GM18511 (cell line): ENCODE measurements around the gene ZSWIM4.
"Not testable (repeated sequence)": the region's sequence is repeated elsewhere in the genome, so short reads cannot be mapped to it uniquely, and the experiment has no call there.

ENCODE experiments used
- ATAC-seq: cut with Tn5 transposase; IDR thresholded peaks from one replicate; pipeline ENCODE4 v1.9.1; 2021; ENCODE audit warnings: mild to moderate bottlenecking, moderate library complexity; ENCODE audit not compliant: unreplicated experiment

Gene ZSWIM4

DNA sequence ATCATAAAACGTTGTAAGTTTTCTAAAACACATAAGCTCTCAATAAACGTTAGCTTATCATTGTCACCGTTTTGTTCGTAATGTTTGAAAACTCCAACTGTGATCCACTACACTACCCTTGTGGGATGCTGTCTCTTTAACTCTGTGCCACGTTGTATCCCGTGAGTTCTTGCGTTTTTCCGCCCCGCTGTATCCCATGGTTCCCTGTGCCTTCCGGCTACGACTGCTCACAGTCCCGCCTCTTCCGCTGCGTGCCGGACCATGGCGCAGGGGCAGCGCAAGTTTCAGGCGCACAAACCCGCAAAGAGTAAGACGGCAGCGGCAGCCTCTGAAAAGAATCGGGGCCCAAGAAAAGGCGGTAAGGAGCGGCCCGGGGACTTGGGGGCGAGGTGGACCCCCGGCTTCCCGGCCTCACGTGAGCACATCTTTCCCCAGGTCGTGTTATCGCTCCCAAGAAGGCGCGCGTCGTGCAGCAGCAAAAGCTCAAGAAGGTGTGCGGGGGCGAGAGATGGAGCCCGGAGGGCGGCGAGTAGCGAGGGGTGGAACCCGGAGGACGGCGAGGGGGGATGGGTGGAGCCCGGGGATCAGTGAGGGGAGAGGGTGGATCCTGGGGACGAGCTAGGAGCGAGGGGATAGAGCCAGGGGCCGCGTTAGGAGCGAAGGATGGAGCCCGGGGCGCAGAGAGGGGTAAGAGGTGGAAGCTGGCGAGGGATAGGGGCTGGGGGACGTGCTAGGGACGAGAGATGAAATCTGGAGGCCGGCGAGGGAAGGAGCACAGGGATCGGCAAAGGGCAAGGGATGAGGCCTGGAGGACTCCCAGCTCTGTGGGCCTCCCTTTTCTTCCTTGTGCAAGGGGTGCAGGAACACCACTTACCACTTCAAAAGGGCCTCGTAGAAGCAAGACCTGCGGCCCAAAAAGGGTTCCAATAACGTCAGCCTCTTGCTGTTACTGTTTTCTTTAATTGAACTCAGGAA is 20.7 kb upstream of the ZSWIM4 start, which contains the start of gene C19orf53:
Gene C19orf53, plus strand, starts transcription at position 240 of the 975 bp plus-strand sequence. Its CDS starts 22 bp downstream, at position 262.
- peak; percentile 95 for ATAC-seq

DNA sequence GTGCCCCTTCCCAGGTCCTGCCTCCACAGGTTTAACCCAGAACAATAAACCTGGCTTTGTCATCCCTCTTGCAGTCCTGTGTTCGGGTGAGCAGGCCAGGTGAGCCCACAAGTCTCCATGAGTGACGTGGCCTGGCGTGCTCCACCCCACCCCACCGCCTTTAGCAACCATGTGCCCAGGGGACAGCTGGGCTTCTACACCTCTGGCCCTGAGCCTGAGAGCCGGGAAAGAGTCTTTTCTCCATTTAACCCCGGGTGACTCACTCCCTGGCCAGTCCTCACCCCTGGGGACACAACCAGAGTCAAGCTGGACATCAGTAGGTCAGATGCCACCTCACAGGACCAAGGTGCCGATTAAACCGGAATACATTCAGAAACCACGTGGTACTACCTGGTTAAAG is 16.8 kb upstream of the ZSWIM4 start:
- no peak for ATAC-seq

DNA sequence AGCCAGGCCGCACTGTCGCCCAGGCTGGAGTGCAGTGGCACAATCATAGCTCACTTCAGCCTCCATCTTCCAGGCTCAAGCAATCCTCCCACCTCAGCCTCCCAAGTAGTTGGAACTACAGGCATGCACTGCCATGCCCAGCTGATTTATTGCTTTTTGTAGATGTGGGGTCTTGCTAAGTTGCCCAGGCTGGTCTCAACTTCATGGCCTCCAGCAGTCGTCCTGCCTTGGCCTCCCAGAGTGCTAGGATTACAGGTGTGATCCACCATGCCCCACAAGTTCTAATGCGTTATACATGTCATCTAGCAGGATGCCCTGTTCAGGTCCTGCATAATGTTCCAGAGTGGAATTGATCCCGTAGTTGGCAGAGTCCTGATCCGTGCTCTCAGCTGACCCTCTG is 16.4 kb upstream of the ZSWIM4 start:
- ATAC-seq = no peak

- ATAC-seq = not testable (repeated sequence)
These were observed 15.4 kb upstream of the ZSWIM4 start for GRCh38 chr19:13779794-13780193.

DNA sequence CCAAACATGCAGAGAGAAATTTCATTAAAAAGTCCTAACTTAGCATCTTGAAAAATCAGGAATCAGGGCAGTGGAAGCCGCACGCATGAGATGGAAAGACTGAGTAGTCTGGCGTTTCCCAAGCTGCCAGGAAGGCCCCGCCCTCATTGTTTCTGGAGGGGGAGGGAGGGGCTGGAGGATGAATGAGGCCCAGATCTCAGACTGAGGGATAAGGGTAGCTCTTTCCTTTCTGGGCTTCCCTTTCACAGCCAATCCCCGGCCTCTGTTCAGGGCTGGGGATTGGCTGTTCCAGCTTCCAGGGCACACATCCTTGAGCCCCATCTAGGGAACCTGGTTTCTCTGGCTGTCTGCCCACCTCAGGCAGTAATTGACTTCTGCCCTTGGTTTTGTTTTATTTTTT is 13.7 kb upstream of the ZSWIM4 start:
- no peak for ATAC-seq

DNA sequence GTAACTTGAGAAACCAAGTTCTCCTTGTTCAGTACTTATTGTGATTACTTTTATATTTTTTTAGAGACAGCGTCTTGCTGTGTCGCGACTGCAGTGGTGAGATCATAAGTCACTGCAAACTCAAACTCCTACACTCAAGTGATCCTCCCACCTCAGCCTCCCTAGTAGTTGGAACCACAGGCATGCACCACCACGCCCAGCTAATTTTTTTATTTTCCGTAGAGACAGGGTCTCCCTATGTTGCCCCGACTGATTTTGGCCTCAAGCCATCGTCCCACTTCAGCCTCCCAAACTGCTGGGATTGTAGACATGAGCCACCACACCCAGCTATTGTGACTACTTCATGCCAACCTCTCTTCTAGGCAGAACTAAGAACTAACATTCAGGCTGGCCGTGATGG is 12.7 kb upstream of the ZSWIM4 start:
- ATAC-seq = no peak

DNA sequence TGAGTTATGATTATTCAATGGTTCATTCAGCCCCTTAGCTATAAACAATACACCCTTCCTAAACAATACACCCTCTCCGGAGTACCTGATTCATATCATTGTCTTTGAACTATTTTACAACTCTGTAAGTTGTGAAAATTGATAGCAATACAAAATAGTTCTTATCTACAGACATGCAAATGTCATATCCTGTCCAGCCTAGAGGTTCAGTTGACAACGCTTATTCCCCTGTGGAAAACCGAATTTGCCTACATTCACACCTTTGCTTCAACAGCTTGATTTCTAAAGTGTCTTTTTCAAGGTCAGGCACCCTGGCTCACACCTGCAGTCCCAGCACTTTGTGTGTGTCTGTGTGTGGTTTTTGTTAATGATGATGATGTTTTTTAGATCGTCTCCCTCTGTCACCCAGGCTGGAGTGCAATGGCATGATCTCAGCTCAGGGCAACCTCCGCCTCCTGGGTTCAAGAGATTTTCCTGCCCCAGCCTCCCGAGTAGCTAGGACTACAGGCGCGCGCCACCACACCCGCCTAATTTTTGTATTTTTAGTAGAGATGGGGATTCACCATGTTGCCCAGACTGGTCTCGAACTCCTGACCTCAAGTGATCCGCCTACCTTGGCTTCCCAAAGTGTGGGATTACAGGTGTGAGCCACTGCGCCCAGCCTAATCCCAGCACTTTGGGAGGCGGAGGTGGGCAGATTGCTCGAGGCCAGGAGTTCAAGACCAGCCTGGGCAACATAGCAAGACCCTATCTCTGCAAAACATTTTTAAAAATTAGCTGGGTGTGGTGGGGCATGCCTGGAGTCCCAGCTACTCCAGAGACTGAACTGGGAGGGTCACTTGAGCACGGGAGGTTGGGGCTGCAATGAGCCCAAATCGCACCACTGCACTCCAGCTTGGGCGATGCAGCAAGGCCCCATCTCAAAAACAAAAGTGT is 11.4 kb upstream of the ZSWIM4 start:
- no peak for ATAC-seq

- ATAC-seq = no peak
These were observed 10.4 kb upstream of the ZSWIM4 start for GRCh38 chr19:13784731-13785452.

DNA sequence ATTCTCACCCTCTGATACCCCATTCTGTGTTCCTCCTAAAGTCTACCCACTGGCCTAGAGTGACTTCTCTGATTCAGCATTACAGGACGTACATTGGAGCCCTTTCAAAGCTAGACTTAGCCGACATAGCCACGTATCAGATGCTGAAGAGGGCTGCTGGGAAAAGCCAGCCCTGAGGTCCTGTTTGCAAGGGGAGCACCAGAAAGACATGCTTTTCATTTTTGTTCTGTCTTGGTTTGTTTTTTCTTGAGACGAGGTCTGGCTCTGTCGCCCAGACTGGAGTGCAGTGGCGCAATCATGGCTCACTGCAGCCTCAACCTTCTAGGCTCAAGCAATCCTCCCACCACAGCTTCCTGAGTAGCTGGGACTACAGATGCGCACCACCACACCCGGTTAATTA is 6.3 kb upstream of the ZSWIM4 start:
- ATAC-seq = no peak

- ATAC-seq = no peak
These were observed 4.9 kb upstream of the ZSWIM4 start for GRCh38 chr19:13790354-13790753.

- ATAC-seq = not testable (repeated sequence)
These were observed 1.9 kb upstream of the ZSWIM4 start for GRCh38 chr19:13793317-13793716.

DNA sequence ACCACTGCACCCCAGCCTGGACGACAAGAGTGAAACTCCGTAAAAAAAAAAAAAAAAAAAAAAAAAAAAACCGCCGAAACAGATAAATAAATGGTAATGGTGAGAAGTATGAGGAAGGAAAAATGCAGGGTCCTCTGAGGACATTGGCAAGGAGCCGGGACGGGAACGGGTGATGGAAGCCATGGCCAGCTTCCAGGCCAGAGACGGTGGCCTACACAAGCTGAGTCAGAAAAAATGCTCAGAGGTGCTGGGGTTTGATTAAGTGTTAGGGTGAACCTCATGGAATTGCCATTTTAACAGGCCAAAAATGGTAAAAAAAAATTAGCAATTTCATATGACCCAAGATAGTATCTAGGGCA is 866 bp upstream of the ZSWIM4 start:
- no peak for ATAC-seq

DNA sequence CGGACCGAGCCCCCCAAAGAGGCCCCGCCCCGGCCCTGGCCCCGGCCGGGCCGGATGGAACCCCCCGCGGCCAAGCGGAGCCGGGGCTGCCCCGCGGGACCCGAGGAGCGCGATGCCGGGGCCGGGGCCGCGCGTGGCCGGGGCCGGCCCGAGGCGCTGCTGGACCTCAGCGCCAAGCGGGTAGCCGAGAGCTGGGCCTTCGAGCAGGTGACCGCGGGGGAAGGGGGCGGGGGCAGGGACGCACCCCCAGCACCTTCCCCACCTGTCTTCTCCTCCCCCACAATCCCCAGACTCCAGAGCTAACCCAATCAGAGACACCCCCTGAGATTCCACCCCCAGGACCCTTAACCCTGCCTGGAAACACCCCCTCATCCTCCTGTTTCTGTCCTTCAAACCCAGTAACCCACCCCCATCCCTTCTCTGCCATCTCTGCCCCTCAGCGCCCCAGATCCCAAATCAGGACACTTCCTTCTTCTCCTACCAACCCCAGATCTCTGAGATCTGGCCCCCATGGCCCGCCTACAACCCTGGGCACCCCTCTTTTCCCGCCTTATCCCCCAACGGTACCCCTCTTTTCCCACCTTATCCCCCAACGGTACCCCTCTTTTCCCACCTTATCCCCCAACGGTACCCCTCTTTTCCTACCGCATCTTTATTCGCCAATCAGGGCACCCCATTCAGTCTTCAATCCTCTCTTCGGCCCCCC is 505 bp downstream of the ZSWIM4 start:
- ATAC-seq = peak; percentile 27

DNA sequence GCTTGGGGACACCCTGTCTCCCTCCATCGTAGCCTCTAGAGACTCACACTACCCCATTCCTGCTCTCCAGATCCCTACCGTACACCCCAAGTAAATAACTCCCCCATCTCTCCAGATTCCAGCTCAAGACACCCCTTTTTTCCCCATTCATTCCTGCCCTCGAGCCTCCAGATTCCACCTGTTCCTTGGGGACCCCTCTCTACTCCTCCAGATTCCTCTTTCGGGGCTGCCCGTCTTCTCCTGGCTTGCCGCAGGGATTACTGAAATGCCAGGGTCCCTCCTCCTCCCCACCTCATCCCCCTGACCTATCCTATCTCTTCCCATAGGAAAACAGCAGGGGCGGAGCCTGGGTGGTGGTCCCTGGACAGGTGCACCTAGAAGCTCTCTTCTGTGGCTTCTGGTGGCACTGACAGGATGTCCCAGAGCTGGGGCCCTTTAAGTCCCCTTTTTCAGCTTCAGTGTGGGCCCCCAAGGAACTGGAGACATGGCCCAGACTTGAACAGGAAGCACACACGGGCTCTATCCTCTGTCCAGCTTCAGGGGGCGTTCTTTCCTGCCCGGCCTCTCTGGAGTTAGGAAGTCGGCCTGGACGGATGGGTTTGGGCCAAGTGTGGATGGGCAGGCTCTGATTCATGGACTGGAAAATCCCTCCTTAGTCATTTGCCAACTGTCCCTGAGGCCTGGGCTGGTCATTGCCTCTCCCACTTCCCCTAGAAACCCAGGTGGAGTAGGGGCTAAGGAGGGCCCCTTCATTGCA is 1.2 kb downstream of the ZSWIM4 start:
- ATAC-seq = no peak

DNA sequence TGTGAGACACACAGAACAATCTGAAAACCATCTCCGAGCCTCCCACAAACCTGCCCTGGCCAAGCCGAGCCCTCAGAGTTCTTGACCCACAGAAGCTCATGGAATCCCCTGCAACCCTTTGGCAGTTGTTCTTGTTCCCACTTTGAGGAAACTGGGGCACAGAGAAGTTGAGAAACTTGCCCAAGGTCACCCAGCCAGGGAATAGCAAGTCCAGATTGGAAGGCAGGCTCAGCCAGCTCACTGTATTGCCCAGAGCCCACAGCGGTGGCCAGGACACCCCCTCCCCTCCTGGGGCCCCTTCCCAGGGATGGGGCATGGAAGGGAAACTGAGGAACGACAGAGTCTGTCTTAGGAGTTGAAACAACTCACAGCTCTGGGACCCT is 1.8 kb downstream of the ZSWIM4 start:
- ATAC-seq = no peak

DNA sequence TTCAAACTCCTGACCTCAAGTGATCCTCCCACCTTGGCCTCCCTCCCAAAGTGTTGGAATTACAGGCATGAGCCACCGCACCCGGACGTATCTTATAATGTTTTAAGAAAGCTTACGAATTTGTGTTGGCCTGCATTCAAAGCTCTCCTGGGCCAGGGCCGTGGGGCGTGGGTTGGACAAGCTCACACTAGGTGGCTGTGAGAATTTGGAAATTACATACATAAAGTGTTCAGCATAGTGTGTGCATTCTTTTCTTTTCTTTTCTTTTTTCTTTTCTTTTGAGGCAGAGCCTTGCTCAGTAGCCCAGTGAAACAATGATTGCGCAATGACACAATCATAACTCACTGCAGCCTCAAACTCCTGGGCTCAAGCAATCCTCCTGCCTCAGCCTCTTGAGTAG is 2.6 kb downstream of the ZSWIM4 start:
- no peak for ATAC-seq

GRCh38 chr19:13799669-13800068 is 4.4 kb downstream of the ZSWIM4 start:
- no peak for ATAC-seq

DNA sequence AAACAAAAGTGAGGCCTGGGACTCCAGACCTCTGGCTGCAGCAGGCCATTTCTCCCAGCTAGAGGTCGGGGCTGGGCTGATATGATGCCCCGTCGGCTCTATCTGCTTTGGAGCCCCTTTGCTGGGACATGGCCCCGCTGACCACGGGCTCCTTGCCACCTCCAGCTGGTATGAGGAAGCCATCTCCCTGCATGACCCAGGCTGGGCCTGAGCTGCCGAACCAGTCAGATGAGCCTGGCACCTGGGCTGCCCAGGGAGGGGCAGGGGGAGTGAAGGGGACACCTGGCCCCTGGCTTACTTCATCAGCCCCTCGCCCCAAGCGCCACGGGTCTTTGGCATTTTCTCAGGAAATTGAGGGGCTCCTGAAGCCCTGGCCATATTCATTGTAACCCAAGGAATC is 7.8 kb downstream of the ZSWIM4 start:
- no peak for ATAC-seq

DNA sequence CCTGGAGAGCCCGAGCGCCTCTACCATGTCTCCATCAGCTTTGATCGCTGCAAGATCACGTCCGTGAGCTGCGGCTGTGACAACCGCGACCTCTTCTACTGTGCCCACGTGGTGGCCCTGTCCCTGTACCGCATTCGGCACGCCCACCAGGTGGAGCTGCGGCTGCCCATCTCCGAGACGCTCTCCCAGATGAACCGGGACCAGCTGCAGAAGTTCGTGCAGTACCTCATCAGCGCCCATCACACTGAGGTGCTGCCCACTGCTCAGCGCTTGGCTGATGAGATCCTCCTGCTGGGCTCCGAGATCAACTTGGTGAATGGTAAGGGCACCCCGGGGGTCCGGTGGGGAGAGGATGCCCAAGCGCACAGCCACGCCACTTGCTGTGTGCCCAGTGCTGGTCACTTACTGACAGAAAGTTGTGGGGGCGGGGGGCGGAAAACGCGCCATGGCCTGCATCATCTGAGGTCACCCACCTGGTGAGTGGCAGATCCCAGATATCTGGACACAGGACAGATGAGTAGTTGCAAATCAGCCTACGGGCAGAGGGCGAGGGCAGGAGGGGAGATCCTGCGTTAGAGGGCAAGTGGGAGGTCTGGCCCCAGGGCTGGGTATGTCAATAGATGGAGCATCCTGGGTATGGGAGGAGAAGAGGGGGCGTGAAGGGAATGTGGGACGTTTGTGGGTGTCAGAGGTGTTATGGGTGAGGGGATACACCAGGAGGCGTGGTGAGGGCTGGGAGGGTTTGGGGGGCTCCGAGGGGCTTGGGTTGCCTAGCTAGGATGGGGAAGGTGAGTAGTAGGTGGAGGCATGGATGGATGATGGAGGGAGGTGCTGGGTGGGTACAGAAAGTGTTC is 9.8 kb downstream of the ZSWIM4 start:
- ATAC-seq = no peak
